Effector memory CD4-positive, alpha-beta T cell (primary cell): Measurements from ENCODE around the gene NFIX.
"Not testable (repeated sequence)": the region's sequence is repeated elsewhere in the genome, so short reads cannot be mapped to it uniquely, and the experiment has no call there.

ENCODE experiments used
- DNase-seq, 3 donors: peaks; one replicate each; pipeline ENCODE4 v3.0.0-alpha.2; 2020
- H3K27ac ChIP-seq: 2 replicates; pipeline ENCODE4 v1.7.0; 2013; ENCODE audit warnings: mild to moderate bottlenecking, low read length, moderate library complexity; ENCODE audit not compliant: insufficient read depth, poor library complexity, severe bottlenecking
- H3K27me3 ChIP-seq: replicated peaks from 2 replicates; pipeline ENCODE4 v1.7.0; 2013; ENCODE audit warnings: mild to moderate bottlenecking, low read length; ENCODE audit not compliant: insufficient read depth, control insufficient read depth, poor library complexity, severe bottlenecking
- H3K36me3 ChIP-seq: 2 replicates; pipeline ENCODE4 v1.7.0; 2013; ENCODE audit warnings: mild to moderate bottlenecking, low read length, moderate library complexity; ENCODE audit not compliant: control insufficient read depth, insufficient read depth
- H3K4me1 ChIP-seq: 2 replicates; pipeline ENCODE4 v1.7.0; 2013; ENCODE audit warnings: low read length, mild to moderate bottlenecking; ENCODE audit not compliant: control insufficient read depth, insufficient read depth, poor library complexity, severe bottlenecking
- H3K4me3 ChIP-seq: 2 replicates; pipeline ENCODE4 v1.7.0; 2013; ENCODE audit warnings: low read length, low read depth, mild to moderate bottlenecking; ENCODE audit not compliant: insufficient read depth, poor library complexity, severe bottlenecking
- H3K9me3 ChIP-seq: 2 replicates; pipeline ENCODE4 v1.7.0; 2013; ENCODE audit warnings: mild to moderate bottlenecking, low read length, moderate library complexity; ENCODE audit not compliant: control insufficient read depth
- total RNA-seq, 3 donors: gene quantifications; one replicate each; lab custom pipeline; 2026; lab: John Stamatoyannopoulos, UW

The NFIX gene
- total RNA-seq, result 1.4 to 1.9 (median 1.4) reads per million in 3 donors

- Histone ChIP-seq H3K36me3 (no peaks in the 10 kb centered on the region), H3K4me3 (peak within 1 kb of the TSS; percentile 62), H3K4me1 (peaks cover 10% of the 10 kb centered on the region), H3K27me3 (no peaks in the 10 kb centered on the region), H3K27ac (no peak within 1 kb of the TSS), H3K9me3 (no peaks in the 10 kb centered on the region)
- DNase-seq, result peak; percentile 28 to 40 (median 37)
Observed at GRCh38 chr19:12994701-12995595, at the start of gene NFIX. Gene NFIX (plus strand): TSS chr19:12995475. CDS start chr19:12995838, 363 bp downstream.

- DNase-seq, result peak; percentile 95 to 98 (median 97)
- no peaks in the 10 kb centered on the region for H3K9me3 ChIP-seq
- no peaks in the 10 kb centered on the region for H3K27me3 ChIP-seq
- peaks cover 13% of the 10 kb centered on the region for H3K4me1 ChIP-seq
- peak within 1 kb of the TSS; percentile 73 for H3K4me3 ChIP-seq
- H3K27ac ChIP-seq, result peak within 1 kb of the TSS; percentile 83
- peaks cover 64% of the 10 kb centered on the region for H3K36me3 ChIP-seq
Observed at GRCh38 chr19:12945479-12946091, 49.7 kb upstream of the NFIX start, which contains the start of gene RAD23A. Gene RAD23A (plus strand): TSS chr19:12945862. CDS start chr19:12945949, 87 bp downstream.

- H3K4me3 ChIP-seq, result peak overlapping the region; percentile 73
- peaks cover 65% of the 10 kb centered on the region for H3K36me3 ChIP-seq
- DNase-seq, result peak; percentile 12 to 41 (median 26)
- no peaks in the 10 kb centered on the region for H3K27me3 ChIP-seq
- peaks cover 11% of the 10 kb centered on the region for H3K4me1 ChIP-seq
- peak overlapping the region; percentile 83 for H3K27ac ChIP-seq
- no peaks in the 10 kb centered on the region for H3K9me3 ChIP-seq
Observed at GRCh38 chr19:12946092-12946721, 49.1 kb upstream of the NFIX start.

- Histone ChIP-seq H3K27ac (peak overlapping the region; percentile 83), H3K4me3 (peak overlapping the region; percentile 73), H3K36me3 (peaks cover 62% of the 10 kb centered on the region), H3K9me3 (no peaks in the 10 kb centered on the region), H3K27me3 (no peaks in the 10 kb centered on the region), H3K4me1 (peaks cover 11% of the 10 kb centered on the region)
- no peak for DNase-seq
Observed at GRCh38 chr19:12946731-12947496, 48.4 kb upstream of the NFIX start.

GRCh38 chr19:12947702-12948611 is 47.3 kb upstream of the NFIX start:
- H3K9me3 ChIP-seq, result no peaks in the 10 kb centered on the region
- no peak overlapping the region for H3K4me3 ChIP-seq
- no peak for DNase-seq
- peaks cover 11% of the 10 kb centered on the region for H3K4me1 ChIP-seq
- no peak overlapping the region for H3K27ac ChIP-seq
- peaks cover 61% of the 10 kb centered on the region for H3K36me3 ChIP-seq
- no peaks in the 10 kb centered on the region for H3K27me3 ChIP-seq

- H3K27ac ChIP-seq, result no peak overlapping the region
- no peak for DNase-seq
- no peaks in the 10 kb centered on the region for H3K9me3 ChIP-seq
- no peak overlapping the region for H3K4me3 ChIP-seq
- peaks cover 6% of the 10 kb centered on the region for H3K4me1 ChIP-seq
- H3K36me3 ChIP-seq, result peaks cover 61% of the 10 kb centered on the region
- no peaks in the 10 kb centered on the region for H3K27me3 ChIP-seq
Observed at GRCh38 chr19:12948612-12949362, 46.5 kb upstream of the NFIX start.

GRCh38 chr19:12949363-12950283 is 45.7 kb upstream of the NFIX start:
- Histone ChIP-seq H3K36me3 (peaks cover 57% of the 10 kb centered on the region), H3K4me3 (no peak overlapping the region), H3K27ac (no peak overlapping the region)

GRCh38 chr19:12952050-12952449 is 43.2 kb upstream of the NFIX start:
- not testable (repeated sequence) for DNase-seq, H3K4me1 ChIP-seq, H3K4me3 ChIP-seq, H3K27ac ChIP-seq, H3K9me3 ChIP-seq, H3K27me3 ChIP-seq
- H3K36me3 ChIP-seq, result peaks cover 57% of the 10 kb centered on the region

More at GRCh38 chr19:12949363-12950283, 45.7 kb upstream of the NFIX start:
- Histone ChIP-seq H3K4me1 (peaks cover 6% of the 10 kb centered on the region), H3K27me3 (no peaks in the 10 kb centered on the region), H3K9me3 (no peaks in the 10 kb centered on the region)
- DNase-seq, result no peak
